SK-N-SH (cell line): ENCODE measurements around the gene MALT1. TPM values are rescaled to one million over a fixed set of nuclear protein-coding genes. Genes with fewer than 3 reads are reported as not detected.

Experiments used
- CTCF ChIA-PET: fragments of 300-600, 350-600 bp; formaldehyde crosslinking; extraction: SDS; loops from one replicate; lab custom pipeline; 2021; lab: Yijun Ruan, JAX
- POLR2A ChIA-PET: fragments of 350-600 bp; sonication (Branson Sonifier 250); formaldehyde crosslinking; extraction: SDS; loops from one replicate; lab custom pipeline; 2020; ENCODE audit warnings: antibody characterized with exemption, inconsistent platforms; lab: Yijun Ruan, JAX
- DNase-seq: peaks from one replicate; pipeline ENCODE4 v3.0.0; 2012
- H2AFZ ChIP-seq: fragments of 200-600 bp; sonication (generic); 2 replicates; pipeline ENCODE4 v1.8.1; 2016; ENCODE audit warnings: antibody characterized with exemption, mild to moderate bottlenecking, low read depth
- H3F3A ChIP-seq: fragments of 200-600 bp; sonication (generic); replicated peaks from 2 replicates; pipeline ENCODE3; 2016; ENCODE audit warnings: antibody characterized with exemption, mild to moderate bottlenecking; ENCODE audit not compliant: insufficient read depth
- H3K27ac ChIP-seq, 2 experiments: fragments of 200-500 bp in 1 of 2; fragments of 200-600 bp in 1 of 2; sonication (Bioruptor generic) in 1 of 2; sonication (generic), shearing (Covaris generic) in 1 of 2; 2 replicates each; pipeline versions ENCODE4 v1.5.1 to v1.6.1; 2014 to 2016; ENCODE audit warnings: low read depth in 2 of 2, inconsistent platforms in 1 of 2, low read length in 1 of 2, mild to moderate bottlenecking in 1 of 2, mixed read lengths in 1 of 2
- H3K27me3 ChIP-seq: fragments of 200-600 bp; sonication (generic), shearing (Covaris generic); 2 replicates; pipeline ENCODE4 v1.6.1; 2016; ENCODE audit warnings: mixed run types; ENCODE audit not compliant: insufficient read depth
- H3K36me3 ChIP-seq, 2 experiments: fragments of 200-500 bp in 1 of 2; fragments of 200-600 bp in 1 of 2; sonication (Bioruptor generic) in 1 of 2; sonication (generic) in 1 of 2; replicated peaks in 1 of 2; 2 replicates each; pipeline versions ENCODE3 to v1.5.1; 2014 to 2016; ENCODE audit warnings: low read length in 1 of 2, mild to moderate bottlenecking in 1 of 2; ENCODE audit not compliant: insufficient read depth in 2 of 2, control insufficient read depth in 1 of 2
- H3K4me1 ChIP-seq, 2 experiments: fragments of 200-500 bp in 1 of 2; fragments of 200-600 bp in 1 of 2; sonication (Bioruptor generic) in 1 of 2; sonication (generic), shearing (Covaris generic) in 1 of 2; 2 replicates each; pipeline versions ENCODE4 v1.5.1 to v1.6.1; 2014 to 2016; ENCODE audit warnings: low read depth in 1 of 2, low read length in 1 of 2, mixed run types in 1 of 2; ENCODE audit not compliant: insufficient read depth in 2 of 2, control insufficient read depth in 1 of 2
- H3K4me2 ChIP-seq: fragments of 200-600 bp; sonication (generic), shearing (Covaris generic); 2 replicates; pipeline ENCODE4 v1.6.1; 2017; ENCODE audit warnings: mixed run types
- H3K4me3 ChIP-seq, 2 experiments: fragments of 200-500 bp in 1 of 2; fragments of 200-600 bp in 1 of 2; sonication (Bioruptor generic) in 1 of 2; sonication (generic), shearing (Covaris generic) in 1 of 2; 2 replicates each; pipeline versions ENCODE4 v1.5.1 to v1.8.1; 2014 to 2016; ENCODE audit warnings: low read depth in 2 of 2, inconsistent platforms in 1 of 2, low read length in 1 of 2, mild to moderate bottlenecking in 1 of 2, mixed read lengths in 1 of 2, moderate library complexity in 1 of 2
- H3K79me2 ChIP-seq: fragments of 200-600 bp; sonication (generic); 2 replicates; pipeline ENCODE4 v1.8.1; 2017; ENCODE audit warnings: mild to moderate bottlenecking; ENCODE audit not compliant: insufficient read depth
- H3K9ac ChIP-seq: fragments of 200-600 bp; sonication (generic); 2 replicates; pipeline ENCODE4 v1.6.1; 2017; ENCODE audit warnings: mixed run types
- H3K9me2 ChIP-seq: fragments of 200-600 bp; sonication (generic); 2 replicates; pipeline ENCODE4 v1.6.1; 2017; ENCODE audit warnings: mixed run types
- H3K9me3 ChIP-seq: fragments of 200-600 bp; sonication (generic); 2 replicates; pipeline ENCODE4 v1.6.1; 2017; ENCODE audit warnings: mixed run types, mild to moderate bottlenecking, moderate library complexity
- H4K20me1 ChIP-seq: fragments of 200-600 bp; sonication (generic); 2 replicates; pipeline ENCODE4 v1.6.1; 2017; ENCODE audit warnings: mild to moderate bottlenecking, mixed run types; ENCODE audit not compliant: insufficient read depth
- CHD2 ChIP-seq: fragments of 150-350 bp; IDR thresholded peaks from 2 replicates; pipeline ENCODE4 v1.6.1; 2018; ENCODE audit warnings: low read length; ENCODE audit not compliant: partially characterized antibody
- ELF1 ChIP-seq: IDR thresholded peaks from 2 replicates; pipeline ENCODE4 v1.4.0; 2012
- EZH2phosphoT487 ChIP-seq: fragments of 200-600 bp; sonication (generic); IDR thresholded peaks from 2 replicates; pipeline ENCODE4 v1.6.1; 2017; ENCODE audit warnings: low read depth, mixed run types, mild to moderate bottlenecking, antibody characterized with exemption, moderate library complexity, borderline replicate concordance
- FOSL2 ChIP-seq: IDR thresholded peaks from 2 replicates; pipeline ENCODE4 v1.4.0; 2012; ENCODE audit warnings: low read depth, mild to moderate bottlenecking, moderate library complexity, borderline replicate concordance
- GABPA ChIP-seq: IDR thresholded peaks from 2 replicates; pipeline ENCODE4 v1.4.0; 2012; ENCODE audit warnings: low read depth, mild to moderate bottlenecking
- JUND ChIP-seq: IDR thresholded peaks from 2 replicates; pipeline ENCODE4 v1.4.0; 2012
- MEF2A ChIP-seq: IDR thresholded peaks from 2 replicates; pipeline ENCODE4 v1.4.0; 2012; ENCODE audit warnings: low read depth, borderline replicate concordance
- MXI1 ChIP-seq: IDR thresholded peaks from 2 replicates; pipeline ENCODE4 v1.6.1; 2012; ENCODE audit warnings: mild to moderate bottlenecking, low read depth, low read length, improper control_type of control experiment
- NFIC ChIP-seq: IDR thresholded peaks from 2 replicates; pipeline ENCODE4 v1.4.0; 2012; ENCODE audit warnings: borderline replicate concordance
- POLR2AphosphoS5 ChIP-seq: IDR thresholded peaks from 2 replicates; pipeline ENCODE4 v1.6.1; 2012; ENCODE audit warnings: low read depth, low read length
- REST ChIP-seq: IDR thresholded peaks from 2 replicates; pipeline ENCODE4 v1.6.1; 2012; ENCODE audit warnings: mild to moderate bottlenecking, low read depth, low read length, moderate library complexity
- RFX5 ChIP-seq: IDR thresholded peaks from 2 replicates; pipeline ENCODE4 v1.6.1; 2012; ENCODE audit warnings: mild to moderate bottlenecking, improper control_type of control experiment, low read length
- RXRA ChIP-seq: IDR thresholded peaks from 2 replicates; pipeline ENCODE4 v1.4.0; 2012; ENCODE audit warnings: low read depth, mild to moderate bottlenecking, borderline replicate concordance
- SIN3A ChIP-seq: IDR thresholded peaks from 2 replicates; pipeline ENCODE4 v1.6.1; 2012; ENCODE audit warnings: low read depth, mild to moderate bottlenecking, low read length, moderate library complexity, borderline replicate concordance
- TAF1 ChIP-seq: IDR thresholded peaks from 2 replicates; pipeline ENCODE4 v1.6.1; 2012; ENCODE audit warnings: low read depth, mild to moderate bottlenecking, low read length, moderate library complexity, borderline replicate concordance
- TEAD4 ChIP-seq: IDR thresholded peaks from 2 replicates; pipeline ENCODE4 v1.4.0; 2012; ENCODE audit warnings: mild to moderate bottlenecking, borderline replicate concordance; ENCODE audit not compliant: insufficient read depth
- WGBS: methylation state at CpG from one replicate; pipeline ENCODE4 v1.1.6; 2017; ENCODE audit warnings: low lambda C conversion rate; 5-methylcytosine and 5-hydroxymethylcytosine counted together
- polyA plus RNA-seq, 3 experiments: library from polyadenylated mRNA; depleted of rRNA; stranded (reverse); fragments of >200 nt; gene quantifications; 2 replicates each; pipeline ENCODE4 v1.2.3, GENCODE V29; 2012
- TF ChIP-seq, protein P1 (sequence below): fragments of 150-350 bp; IDR thresholded peaks from 2 replicates; pipeline ENCODE4 v1.6.1; 2017; ENCODE audit warnings: antibody characterized with exemption, low read length, low read depth, borderline replicate concordance

Gene MALT1
- polyA plus RNA-seq, 1 of the 3 experiments (the other 2 are of a cell fraction), result 6.6 TPM

DNA sequence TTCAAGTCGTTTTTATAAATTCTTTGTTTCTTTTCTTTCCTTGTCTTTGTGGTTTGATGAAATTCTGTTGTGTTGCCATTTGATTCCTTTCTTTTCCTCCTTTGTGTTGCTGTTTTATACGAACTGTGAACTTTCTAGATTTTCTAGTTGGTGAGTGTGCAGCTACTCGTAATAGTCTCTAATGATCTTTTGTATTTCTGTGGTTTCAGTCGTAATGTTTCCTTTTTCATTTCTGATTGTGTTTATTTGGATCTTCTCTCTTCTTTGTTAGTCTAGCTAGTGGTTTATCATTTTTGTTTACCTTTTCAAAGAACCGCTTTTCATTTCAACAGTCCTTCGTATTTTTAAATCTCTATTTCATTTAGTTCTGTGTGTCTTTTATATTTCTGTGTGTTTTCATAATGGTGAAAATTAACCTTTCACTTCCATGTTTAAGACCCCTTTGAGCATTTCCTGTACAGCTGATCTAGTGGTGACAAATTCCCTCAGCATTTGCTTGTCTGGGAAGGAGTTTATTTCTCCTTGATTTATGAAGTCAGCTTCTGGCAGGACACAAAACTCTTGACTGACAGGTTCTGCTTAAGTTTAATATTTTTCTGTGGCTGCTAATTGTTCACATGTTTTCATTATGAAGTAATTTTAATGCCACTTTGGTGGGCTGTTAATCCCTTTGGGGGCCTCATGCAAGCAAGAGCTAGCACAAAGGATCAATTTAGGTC, 16.2 kb upstream of the MALT1 start (continued):
- TF ChIP-seq EZH2phosphoT487 (no peak), RFX5 (no peak), RXRA (no peak)
- TF ChIP-seq, protein P1, sequence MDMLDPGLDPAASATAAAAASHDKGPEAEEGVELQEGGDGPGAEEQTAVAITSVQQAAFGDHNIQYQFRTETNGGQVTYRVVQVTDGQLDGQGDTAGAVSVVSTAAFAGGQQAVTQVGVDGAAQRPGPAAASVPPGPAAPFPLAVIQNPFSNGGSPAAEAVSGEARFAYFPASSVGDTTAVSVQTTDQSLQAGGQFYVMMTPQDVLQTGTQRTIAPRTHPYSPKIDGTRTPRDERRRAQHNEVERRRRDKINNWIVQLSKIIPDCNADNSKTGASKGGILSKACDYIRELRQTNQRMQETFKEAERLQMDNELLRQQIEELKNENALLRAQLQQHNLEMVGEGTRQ, result no peak

DNA sequence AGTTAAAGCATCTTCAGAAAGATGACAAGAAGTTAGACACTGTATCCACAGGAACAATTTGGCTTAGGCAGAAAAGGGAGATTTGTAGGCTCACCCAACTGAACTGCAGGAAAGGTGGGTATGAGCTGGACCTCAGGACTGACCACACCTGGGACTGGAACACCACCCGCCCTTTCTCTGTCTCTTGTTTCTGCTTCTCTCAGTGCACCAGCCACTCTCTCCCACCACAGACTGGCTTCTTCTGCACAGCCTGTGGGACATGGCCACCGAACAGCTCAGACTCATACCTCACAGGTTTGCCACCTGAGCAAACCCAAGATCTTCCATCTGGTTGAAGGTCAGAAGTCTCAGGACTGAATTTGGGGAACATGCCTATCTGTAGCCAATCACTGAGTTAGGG, 14.2 kb upstream of the MALT1 start:
- WGBS, result 85% methylated on average over 2 of the region's 2 CpGs

More for the DNA sequence above, 14.2 kb upstream of the MALT1 start:
- Histone ChIP-seq H3K9me2 (no peaks in the 10 kb centered on the region), H3K9ac (no peak overlapping the region), H3K27me3 (no peaks in the 10 kb centered on the region), H3K27ac (no peak overlapping the region), H3K79me2 (no peaks in the 10 kb centered on the region; the same call in 1 of the 2 replicates), H3K9me3 (no peaks in the 10 kb centered on the region), H3F3A (no peaks in the 10 kb centered on the region), H3K4me3 (no peak overlapping the region), H4K20me1 (no peaks in the 10 kb centered on the region), H3K4me1 (no peaks in the 10 kb centered on the region; a peak in 1 of 4 replicates), H3K36me3 (no peaks in the 10 kb centered on the region), H3K4me2 (no peak overlapping the region), H2AFZ (no peak overlapping the region)
- ChIA-PET POLR2A (no interaction called here), CTCF (interaction anchor here (1.0 kb wide), 1 partner anchor 107 kb away, joined by 3 read pairs; no protein-coding TSS in a partner anchor)
- no peak for TF ChIP-seq SIN3A
- TF ChIP-seq FOSL2, result no peak
- TF ChIP-seq ELF1, result no peak
- no peak for TF ChIP-seq POLR2AphosphoS5
- TF ChIP-seq CHD2, result no peak
- TF ChIP-seq GABPA, result no peak
- TF ChIP-seq MXI1, result no peak
- TF ChIP-seq NFIC, result no peak
- no peak for TF ChIP-seq REST
- TF ChIP-seq TEAD4, result no peak
- TF ChIP-seq RFX5, result no peak
- no peak for TF ChIP-seq TAF1
- no peak for TF ChIP-seq MEF2A
- no peak for TF ChIP-seq JUND
- TF ChIP-seq, protein P1, result no peak
- no peak for DNase-seq
